Activated CD4-positive, alpha-beta T cell treated with anti-CD3 and anti-CD28 coated beads for 36 hours (primary cell): Measurements from ENCODE around the gene ITPR2. TPM values are rescaled to one million over a fixed set of nuclear protein-coding genes. Genes with fewer than 3 reads are reported as not detected.
"Not testable (repeated sequence)": the region's sequence is repeated elsewhere in the genome, so short reads cannot be mapped to it uniquely, and the experiment has no call there.

Source experiments
- ATAC-seq: fragments of 200-7000 bp; cut with Tn5 transposase; one replicate; pipeline ENCODE4 v1.10.0; 2021; ENCODE audit warnings: mild to moderate bottlenecking, moderate library complexity
- CTCF ChIA-PET: fragments of 350-600 bp; sonication (Branson Sonifier 250); formaldehyde crosslinking; loops from one replicate; lab custom pipeline; 2021; ENCODE audit warnings: antibody characterized with exemption; lab: Charles Lee
- POLR2A ChIA-PET: fragments of 350-600 bp; sonication (Branson Sonifier 250); formaldehyde crosslinking; loops from one replicate; lab custom pipeline; 2021; ENCODE audit warnings: antibody characterized with exemption, inconsistent platforms; lab: Charles Lee
- DNase-seq: peaks from one replicate; pipeline ENCODE4 v3.0.0-alpha.2; 2020
- H3K27ac Mint-ChIP-seq: one replicate; pipeline ENCODE4 v1.8.0; 2021; ENCODE audit warnings: mixed read lengths
- H3K27me3 Mint-ChIP-seq: one replicate; pipeline ENCODE4 v1.8.0; 2021; ENCODE audit warnings: mixed read lengths
- H3K36me3 Mint-ChIP-seq: one replicate; pipeline ENCODE4 v1.8.0; 2021; ENCODE audit warnings: low read depth, mixed read lengths
- H3K4me1 Mint-ChIP-seq: one replicate; pipeline ENCODE4 v1.8.0; 2021; ENCODE audit warnings: mixed read lengths
- H3K4me3 Mint-ChIP-seq: one replicate; pipeline ENCODE4 v1.8.0; 2021; ENCODE audit warnings: mild to moderate bottlenecking, moderate library complexity, mixed read lengths
- H3K9me3 Mint-ChIP-seq: one replicate; pipeline ENCODE4 v1.8.0; 2021; ENCODE audit warnings: low read depth, mixed read lengths
- intact Hi-C, 2 experiments: fragments of 100-400 bp; cut with DNase I in 1 of 2; cut with micrococcal nuclease in 1 of 2; formaldehyde crosslinking; loops; one replicate each; pipeline versions ENCODE4 v1.14.2 to v1.15.1; 2022 to 2024; cut with DNase I, micrococcal nuclease
- total RNA-seq, 2 experiments: library from RNA; stranded (reverse); gene quantifications; one replicate each; pipeline ENCODE4 v1.2.3, GENCODE V29; 2021

Gene ITPR2
- total RNA-seq, 2 experiments from 2014 or later = 27.3 to 28.6 TPM

GRCh38 chr12:26740991-26741390 is 92.0 kb downstream of the ITPR2 start:
- Mint-ChIP-seq H3K36me3 (peaks cover 38% of the 10 kb centered on the region), H3K9me3 (peaks cover 12% of the 10 kb centered on the region), H3K27me3 (no peaks in the 10 kb centered on the region), H3K4me1 (peaks cover 34% of the 10 kb centered on the region), H3K4me3 (no peak overlapping the region), H3K27ac (no peak overlapping the region)
- DNase-seq (no peak), ATAC-seq (no peak)
- intact Hi-C loops = loop anchor here in 1 of 2 experiments (10.0 kb wide), 3 partner anchors 464 to 1686 kb away; partner anchors contain the start of gene STK38L
- ChIA-PET POLR2A (no interaction called here), CTCF (interaction anchor here (1.0 kb wide), 1 partner anchor 12 kb away, joined by 3 read pairs; no protein-coding TSS in a partner anchor)

DNA sequence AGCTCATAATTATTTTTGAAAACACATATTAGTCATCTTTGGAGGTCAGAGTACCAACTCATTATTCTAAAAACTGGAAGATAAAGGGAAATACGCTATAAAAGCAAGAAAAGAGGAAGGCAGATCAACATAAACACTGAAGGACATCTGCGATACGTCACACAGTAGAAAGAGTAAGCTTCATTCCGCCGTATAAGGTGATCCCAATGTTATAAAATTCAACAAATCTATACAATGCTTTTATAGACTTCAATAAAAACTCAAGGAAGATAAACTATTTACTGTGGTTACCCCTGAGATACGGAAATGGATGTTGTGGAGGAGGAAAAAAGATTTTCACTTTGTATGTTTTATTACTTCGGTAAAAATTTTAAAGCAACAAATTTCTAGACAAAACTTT is 92.6 kb downstream of the ITPR2 start:
- DNase-seq (no peak), ATAC-seq (no peak)
- ChIA-PET POLR2A (interaction anchor here (0.7 kb wide), 1 partner anchor 53 kb away, joined by 3 read pairs; no protein-coding TSS in a partner anchor), CTCF (interaction anchor here (1.0 kb wide), 1 partner anchor 11 kb away, joined by 3 read pairs; no protein-coding TSS in a partner anchor)
- Mint-ChIP-seq H3K4me1 (peaks cover 34% of the 10 kb centered on the region), H3K27me3 (no peaks in the 10 kb centered on the region), H3K4me3 (no peak overlapping the region), H3K36me3 (peaks cover 38% of the 10 kb centered on the region), H3K9me3 (peaks cover 12% of the 10 kb centered on the region), H3K27ac (no peak overlapping the region)
- intact Hi-C loops = loop anchor here in 1 of 2 experiments (10.0 kb wide), 3 partner anchors 464 to 1686 kb away; partner anchors contain the start of gene STK38L

GRCh38 chr12:26737487-26738030 is 95.4 kb downstream of the ITPR2 start:
- H3K4me3 Mint-ChIP-seq = no peak overlapping the region
- peaks cover 34% of the 10 kb centered on the region for H3K4me1 Mint-ChIP-seq
- H3K9me3 Mint-ChIP-seq = peaks cover 12% of the 10 kb centered on the region
- H3K27ac Mint-ChIP-seq = no peak overlapping the region
- no peak for ATAC-seq
- CTCF ChIA-PET = no interaction called here
- H3K27me3 Mint-ChIP-seq = no peaks in the 10 kb centered on the region
- POLR2A ChIA-PET = no interaction called here
- intact Hi-C loops = no loop called here
- DNase-seq = no peak
- H3K36me3 Mint-ChIP-seq = peaks cover 31% of the 10 kb centered on the region

DNA sequence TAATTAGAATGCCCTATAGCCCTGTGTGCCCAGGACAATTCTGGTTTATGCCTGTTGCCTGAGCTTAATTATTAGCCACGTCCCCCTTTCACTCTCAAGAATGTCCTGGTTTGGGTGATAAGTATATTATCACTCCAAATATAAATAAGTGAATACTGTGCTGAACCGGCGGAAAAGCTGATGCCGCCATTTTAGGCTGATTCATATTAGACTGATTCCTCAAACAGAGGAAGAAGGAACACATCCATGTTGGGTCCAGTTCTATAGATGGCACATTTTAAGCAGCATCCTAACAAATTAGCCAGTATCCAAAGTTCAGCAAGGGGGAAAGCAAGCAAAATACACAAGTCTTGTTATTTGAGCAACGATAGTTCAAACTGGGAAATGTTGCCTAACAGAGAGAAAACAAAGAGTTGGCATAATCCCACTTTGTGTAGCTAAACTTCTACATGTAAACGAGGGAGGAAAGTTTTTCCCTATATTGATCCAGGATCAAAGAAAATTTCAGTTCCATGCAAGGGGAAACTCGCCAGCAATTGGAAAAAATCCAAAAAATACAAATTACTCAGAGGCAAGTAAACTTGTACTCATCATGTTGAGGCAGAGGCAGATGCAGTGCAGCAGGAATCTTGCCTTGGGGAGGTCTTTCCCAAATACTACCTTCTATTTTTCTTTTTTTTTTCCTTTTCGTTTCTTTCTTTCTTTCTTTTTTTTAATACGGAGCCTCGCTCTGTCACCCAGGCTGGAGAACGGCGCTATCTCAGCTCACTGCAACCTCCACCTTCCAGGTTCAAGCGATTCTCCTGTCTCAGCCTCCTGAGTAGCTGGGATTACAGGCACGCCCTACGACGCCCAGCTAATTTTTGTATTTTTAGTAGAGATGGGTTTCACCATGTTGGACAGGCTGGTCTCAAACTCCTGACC is 96.2 kb downstream of the ITPR2 start:
- ChIA-PET POLR2A (no interaction called here), CTCF (interaction anchor here (0.9 to 1.4 kb wide), 2 partner anchors 9 to 149 kb away, joined by 3 to 5 read pairs; no protein-coding TSS in a partner anchor)
- Mint-ChIP-seq H3K4me1 (peaks cover 37% of the 10 kb centered on the region), H3K36me3 (peaks cover 26% of the 10 kb centered on the region), H3K4me3 (no peak overlapping the region), H3K27me3 (no peaks in the 10 kb centered on the region), H3K27ac (no peak overlapping the region), H3K9me3 (peaks cover 12% of the 10 kb centered on the region)
- DNase-seq = no peak
- intact Hi-C loops = no loop called here
- ATAC-seq = no peak

DNA sequence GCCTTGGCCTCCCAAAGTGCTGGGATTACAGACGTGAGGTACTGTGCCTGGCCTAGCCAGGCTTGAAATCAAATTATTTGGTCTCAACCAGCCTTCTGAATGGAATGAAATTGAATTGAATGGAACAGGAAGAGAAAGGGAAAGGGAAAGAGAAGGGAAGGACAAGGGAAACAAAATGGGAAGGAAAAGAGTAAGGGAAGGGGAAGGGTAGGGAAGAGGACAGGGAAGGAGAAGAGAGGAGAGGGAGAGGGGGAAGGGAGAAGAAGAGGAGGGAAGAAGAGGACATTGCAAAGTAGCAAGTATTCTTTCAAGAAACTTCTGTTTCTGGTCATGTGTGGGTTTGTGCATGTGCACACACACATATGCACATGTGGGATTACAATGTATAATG is 97.8 kb downstream of the ITPR2 start:
- H3K9me3 Mint-ChIP-seq = peaks cover 10% of the 10 kb centered on the region
- ChIA-PET CTCF (interaction anchor here (0.6 to 1.3 kb wide), 2 partner anchors 11 to 44 kb away, joined by 3 to 5 read pairs; no protein-coding TSS in a partner anchor), POLR2A (no interaction called here)
- intact Hi-C loops = no loop called here
- DNase-seq = no peak
- ATAC-seq = no peak
- H3K4me1 Mint-ChIP-seq = peaks cover 41% of the 10 kb centered on the region
- peaks cover 16% of the 10 kb centered on the region for H3K36me3 Mint-ChIP-seq
- H3K4me3 Mint-ChIP-seq = no peak overlapping the region
- no peak overlapping the region for H3K27ac Mint-ChIP-seq
- no peaks in the 10 kb centered on the region for H3K27me3 Mint-ChIP-seq

- DNase-seq (no peak), ATAC-seq (no peak)
- POLR2A ChIA-PET = interaction anchor here (0.7 kb wide), 1 partner anchor 90 kb away, joined by 9 read pairs; no protein-coding TSS in a partner anchor
- Mint-ChIP-seq H3K27me3 (no peaks in the 10 kb centered on the region), H3K36me3 (peaks cover 14% of the 10 kb centered on the region), H3K4me3 (no peak overlapping the region), H3K9me3 (peaks cover 6% of the 10 kb centered on the region), H3K27ac (no peak overlapping the region), H3K4me1 (peaks cover 46% of the 10 kb centered on the region)
- CTCF ChIA-PET = interaction anchor here (0.6 to 1.3 kb wide), 3 partner anchors 11 to 129 kb away, joined by 3 to 5 read pairs (median 4); no protein-coding TSS in a partner anchor
- intact Hi-C loops = no loop called here
Measured at GRCh38 chr12:26734510-26735248, 98.3 kb downstream of the ITPR2 start.

GRCh38 chr12:26732005-26732908 is 100.7 kb downstream of the ITPR2 start:
- DNase-seq = no peak
- Mint-ChIP-seq H3K4me1 (peaks cover 63% of the 10 kb centered on the region), H3K27me3 (no peaks in the 10 kb centered on the region), H3K9me3 (no peaks in the 10 kb centered on the region), H3K36me3 (peaks cover 7% of the 10 kb centered on the region), H3K4me3 (no peak overlapping the region), H3K27ac (no peak overlapping the region)
- ATAC-seq = peak; percentile 34
- CTCF ChIA-PET = interaction anchor here (1.5 kb wide), 1 partner anchor 31 kb away, joined by 5 read pairs; no protein-coding TSS in a partner anchor
- POLR2A ChIA-PET = no interaction called here
- intact Hi-C loops = no loop called here

DNA sequence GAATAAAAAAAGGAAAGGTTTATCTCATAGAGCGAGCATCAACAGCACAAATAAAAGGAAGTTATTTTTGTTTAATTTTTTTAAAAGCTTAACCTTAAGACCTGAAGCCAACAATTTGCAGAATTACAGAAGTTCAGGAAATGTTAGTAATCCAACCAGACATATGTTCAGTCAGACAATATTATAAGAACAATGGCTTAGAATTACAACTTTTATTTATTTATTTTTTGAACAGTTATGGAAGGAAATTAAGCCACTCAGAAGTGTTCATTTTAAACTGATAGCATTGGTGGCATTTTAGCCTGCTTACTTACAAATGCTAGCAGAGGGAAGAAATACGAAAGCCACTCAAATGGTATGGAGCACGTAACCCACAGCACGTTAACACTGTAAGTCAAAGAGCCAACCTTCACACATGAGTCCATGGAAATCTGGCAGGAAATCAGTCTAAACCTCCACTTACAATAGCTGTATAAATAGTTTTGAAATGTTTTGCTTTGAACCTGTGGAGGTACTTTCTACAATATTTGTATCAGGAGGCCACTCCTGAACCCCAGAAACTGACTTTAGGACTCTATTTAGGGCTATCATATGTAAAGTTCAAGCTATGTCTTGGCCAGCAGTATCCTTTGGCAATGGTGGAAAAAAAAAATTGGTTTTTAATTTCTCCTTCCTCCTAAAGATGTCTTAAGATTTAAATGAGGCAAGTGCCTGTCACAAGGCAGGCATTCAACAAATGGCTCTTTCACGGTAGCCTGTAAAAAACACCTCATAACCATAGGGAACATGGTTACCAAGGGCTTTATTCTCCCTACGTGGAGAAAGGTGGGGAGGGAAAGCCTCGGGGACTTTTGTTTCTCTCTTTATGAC is 102.3 kb downstream of the ITPR2 start:
- H3K4me3 Mint-ChIP-seq = no peak overlapping the region
- CTCF ChIA-PET = interaction anchor here (0.8 to 1.5 kb wide), 2 partner anchors 29 to 283 kb away, joined by 3 to 5 read pairs; partner anchors contain the start of gene TM7SF3
- DNase-seq = no peak
- no peaks in the 10 kb centered on the region for H3K27me3 Mint-ChIP-seq
- no peak for ATAC-seq
- no peak overlapping the region for H3K27ac Mint-ChIP-seq
- POLR2A ChIA-PET = interaction anchor here (0.7 kb wide), 1 partner anchor 621 kb away, joined by 3 read pairs; no protein-coding TSS in a partner anchor
- intact Hi-C loops = no loop called here
- peaks cover 63% of the 10 kb centered on the region for H3K4me1 Mint-ChIP-seq
- no peaks in the 10 kb centered on the region for H3K9me3 Mint-ChIP-seq
- H3K36me3 Mint-ChIP-seq = peaks cover 4% of the 10 kb centered on the region

DNA sequence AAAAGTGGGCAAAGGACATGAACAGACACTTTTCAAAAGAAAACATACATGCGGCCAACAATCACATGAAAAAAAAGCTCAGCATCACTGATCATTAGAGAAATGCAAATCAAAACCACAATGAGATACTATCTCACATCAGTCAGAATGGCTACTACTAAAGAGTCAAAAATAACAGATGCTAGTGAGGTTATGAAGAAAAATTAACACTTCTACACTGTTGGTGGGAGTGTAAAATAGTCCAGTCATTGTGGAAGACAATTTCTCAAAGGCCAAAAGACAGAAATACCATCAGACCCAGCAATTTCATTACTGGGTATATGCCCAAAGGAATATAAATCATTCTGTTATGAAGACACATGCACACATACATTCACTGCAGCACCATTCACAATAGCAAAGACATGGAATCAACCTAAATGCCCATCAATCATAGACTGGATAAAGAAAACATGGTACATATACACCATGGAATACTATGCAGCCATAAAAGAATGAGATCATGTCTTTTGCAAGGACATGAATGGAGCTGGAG is 103.8 kb downstream of the ITPR2 start:
- DNase-seq, H3K9me3 Mint-ChIP-seq, H3K27ac Mint-ChIP-seq, H3K4me3 Mint-ChIP-seq, H3K36me3 Mint-ChIP-seq, H3K27me3 Mint-ChIP-seq: not testable (repeated sequence)
- ATAC-seq = peak; percentile 38
- intact Hi-C loops = loop anchor here in 1 of 2 experiments (5.0 kb wide), 1 partner anchor 103 kb away; the partner anchor contains the start of gene ITPR2
- POLR2A ChIA-PET = interaction anchor here (0.6 kb wide), 1 partner anchor 44 kb away, joined by 6 read pairs; no protein-coding TSS in a partner anchor
- H3K4me1 Mint-ChIP-seq = peaks cover 61% of the 10 kb centered on the region
- CTCF ChIA-PET = interaction anchor here (0.7 kb wide), 1 partner anchor 12 kb away, joined by 3 read pairs; no protein-coding TSS in a partner anchor
